H1 (cell line): ENCODE data around the gene OPN5. TPM values are rescaled to one million over a fixed set of nuclear protein-coding genes. Genes with fewer than 3 reads are reported as not detected.

Source experiments
- CTCF ChIA-PET: fragments of 300-600 bp; sonication (Branson Sonifier 250); formaldehyde crosslinking; loops from one replicate; lab custom pipeline; 2021; ENCODE audit not compliant: partially characterized antibody; lab: Charles Lee
- POLR2A ChIA-PET: fragments of 300-600 bp; sonication (Branson Sonifier 250); formaldehyde crosslinking; loops from one replicate; lab custom pipeline; 2021; ENCODE audit warnings: inconsistent platforms; ENCODE audit not compliant: partially characterized antibody; lab: Charles Lee
- DNase-seq, 2 experiments: peaks; one replicate each; pipeline versions ENCODE4 v3.0.0 to v3.0.0-alpha.2; 2010 to 2022; ENCODE audit warnings: low spot score in 2 of 2, low read depth in 1 of 2, mixed read lengths in 1 of 2
- FAIRE-seq: peaks from 2 replicates; lab custom pipeline; 2011; peaks lifted over from hg19 to GRCh38; lab: Jason Lieb, UNC
- H2AFZ ChIP-seq: 2 replicates; pipeline ENCODE4 v1.8.1; 2012; ENCODE audit warnings: low read length, inconsistent platforms
- H2AK5ac ChIP-seq: 2 replicates; pipeline ENCODE4 v1.6.1; 2013; ENCODE audit warnings: low read depth, low read length
- H2BK120ac ChIP-seq: replicated peaks from 2 replicates; pipeline ENCODE3; 2013; ENCODE audit warnings: low read depth, low read length, inconsistent platforms
- H2BK12ac ChIP-seq: 2 replicates; pipeline ENCODE4 v1.6.1; 2013; ENCODE audit warnings: low read depth, low read length
- H2BK15ac ChIP-seq: 2 replicates; pipeline ENCODE4 v1.6.1; 2013; ENCODE audit warnings: low read length
- H2BK20ac ChIP-seq: 2 replicates; pipeline ENCODE4 v1.6.1; 2013; ENCODE audit warnings: low read length
- H2BK5ac ChIP-seq: 2 replicates; pipeline ENCODE4 v1.6.1; 2013; ENCODE audit warnings: low read depth, low read length
- H3K14ac ChIP-seq: 2 replicates; pipeline ENCODE4 v1.6.1; 2013; ENCODE audit warnings: inconsistent platforms; ENCODE audit not compliant: insufficient read length
- H3K18ac ChIP-seq: 2 replicates; pipeline ENCODE4 v1.6.1; 2013; ENCODE audit warnings: low read length; ENCODE audit errors: extremely low read depth
- H3K23ac ChIP-seq: 2 replicates; pipeline ENCODE4 v1.6.1; 2013; ENCODE audit warnings: inconsistent platforms; ENCODE audit not compliant: insufficient read length
- H3K23me2 ChIP-seq: 2 replicates; pipeline ENCODE4 v1.6.1; 2013; ENCODE audit warnings: low read depth, low read length
- H3K27ac ChIP-seq: 2 replicates; pipeline ENCODE4 v1.6.1; 2011; ENCODE audit warnings: low read depth, low read length, inconsistent platforms
- H3K27me3 ChIP-seq, 4 experiments: replicated peaks in 1 of 4; 1 replicate in 1 of 4; 2 replicates in 3 of 4; pipeline versions ENCODE4 v1.6.1 to v1.8.1; 2011 to 2013; ENCODE audit warnings: low read length in 3 of 4, mild to moderate bottlenecking in 3 of 4, inconsistent platforms in 2 of 4, mixed read lengths in 2 of 4, moderate library complexity in 1 of 4; ENCODE audit not compliant: control insufficient read depth in 3 of 4, insufficient read depth in 3 of 4; ENCODE audit errors: extremely low read depth in 1 of 4
- H3K36me3 ChIP-seq, 4 experiments: 2 replicates each; pipeline versions ENCODE4 v1.6.1 to v1.8.1; 2011 to 2013; ENCODE audit warnings: mild to moderate bottlenecking in 4 of 4, low read length in 3 of 4, moderate library complexity in 2 of 4, control low read depth in 1 of 4, inconsistent platforms in 1 of 4; ENCODE audit not compliant: insufficient read depth in 4 of 4, control insufficient read depth in 2 of 4
- H3K4ac ChIP-seq: replicated peaks from 2 replicates; pipeline ENCODE3; 2013; ENCODE audit warnings: low read length, low read depth, mixed read lengths, inconsistent platforms; ENCODE audit not compliant: insufficient read length
- H3K4me1 ChIP-seq, 4 experiments: replicated peaks in 1 of 4; 1 replicate in 1 of 4; 2 replicates in 3 of 4; pipeline versions ENCODE4 v1.6.1 to v1.8.1; 2011 to 2013; ENCODE audit warnings: low read length in 3 of 4, inconsistent platforms in 2 of 4, mixed read lengths in 1 of 4; ENCODE audit not compliant: insufficient read depth in 4 of 4, control insufficient read depth in 3 of 4
- H3K4me2 ChIP-seq, 2 experiments: 2 replicates each; pipeline versions ENCODE4 v1.6.1 to v1.8.1; 2011 to 2013; ENCODE audit warnings: low read depth in 2 of 2, low read length in 2 of 2, control low read depth in 1 of 2, inconsistent platforms in 1 of 2, mild to moderate bottlenecking in 1 of 2; ENCODE audit not compliant: insufficient read depth in 1 of 2
- H3K4me3 ChIP-seq, 4 experiments: fragments of 200-600, 300-600 bp in 1 of 4; sonication (generic), shearing (Covaris generic), sonication (Bioruptor Twin) in 1 of 4; 2 replicates each; pipeline versions ENCODE4 v1.5.1 to v1.8.1; 2011 to 2016; ENCODE audit warnings: low read length in 4 of 4, low read depth in 3 of 4, control low read depth in 2 of 4, inconsistent platforms in 2 of 4, mild to moderate bottlenecking in 2 of 4, mixed read lengths in 1 of 4, moderate library complexity in 1 of 4; ENCODE audit not compliant: insufficient read depth in 2 of 4; ENCODE audit errors: extremely low read depth in 1 of 4
- H3K56ac ChIP-seq: replicated peaks from 2 replicates; pipeline ENCODE3; 2013; ENCODE audit warnings: low read depth, mild to moderate bottlenecking, mixed read lengths, low read length, inconsistent platforms; ENCODE audit not compliant: insufficient read length
- H3K79me1 ChIP-seq: 2 replicates; pipeline ENCODE4 v1.6.1; 2013; ENCODE audit warnings: low read depth, low read length, control low read depth
- H3K79me2 ChIP-seq, 2 experiments: 2 replicates each; pipeline versions ENCODE4 v1.6.1 to v1.8.1; 2012 to 2013; ENCODE audit warnings: low read length in 2 of 2, mild to moderate bottlenecking in 2 of 2, inconsistent platforms in 1 of 2; ENCODE audit not compliant: insufficient read depth in 2 of 2, control insufficient read depth in 1 of 2
- H3K9ac ChIP-seq, 4 experiments: replicated peaks in 1 of 4; 1 replicate in 1 of 4; 2 replicates in 3 of 4; pipeline versions ENCODE4 v1.6.1 to v1.8.1; 2011 to 2013; ENCODE audit warnings: low read depth in 3 of 4, low read length in 3 of 4, control low read depth in 2 of 4, mild to moderate bottlenecking in 2 of 4, moderate library complexity in 2 of 4, inconsistent platforms in 1 of 4; ENCODE audit errors: extremely low read depth in 1 of 4
- H3K9me3 ChIP-seq, 2 experiments: 2 replicates each; pipeline versions ENCODE4 v1.6.1 to v1.8.1; 2012 to 2013; ENCODE audit warnings: mild to moderate bottlenecking in 2 of 2, moderate library complexity in 2 of 2, control low read depth in 1 of 2, inconsistent platforms in 1 of 2, low read depth in 1 of 2, low read length in 1 of 2, mixed read lengths in 1 of 2; ENCODE audit not compliant: insufficient read depth in 2 of 2
- H4K20me1 ChIP-seq, 2 experiments: replicated peaks in 1 of 2; 2 replicates each; pipeline versions ENCODE3 to v1.8.1; 2011 to 2013; ENCODE audit warnings: inconsistent platforms in 2 of 2, low read length in 2 of 2, mild to moderate bottlenecking in 1 of 2; ENCODE audit not compliant: insufficient read depth in 2 of 2, control insufficient read depth in 1 of 2
- H4K5ac ChIP-seq: 2 replicates; pipeline ENCODE4 v1.6.1; 2013; ENCODE audit warnings: low read length, low read depth, mixed read lengths, inconsistent platforms; ENCODE audit not compliant: insufficient read length
- H4K8ac ChIP-seq: 2 replicates; pipeline ENCODE4 v1.8.0; 2013; ENCODE audit warnings: mild to moderate bottlenecking, moderate library complexity, low read length, inconsistent platforms; ENCODE audit not compliant: insufficient read depth; ENCODE audit errors: extremely low read depth
- H4K91ac ChIP-seq: replicated peaks from 2 replicates; pipeline ENCODE3; 2013; ENCODE audit warnings: low read length, mixed read lengths, inconsistent platforms; ENCODE audit not compliant: insufficient read length
- GTF2F1 ChIP-seq: IDR thresholded peaks from 2 replicates; pipeline ENCODE4 v1.6.1; 2012; ENCODE audit warnings: low read depth, low read length, improper control_type of control experiment, borderline replicate concordance
- POU5F1 ChIP-seq: IDR thresholded peaks from 2 replicates; pipeline ENCODE4 v1.6.1; 2011; ENCODE audit warnings: low read depth, mild to moderate bottlenecking, low read length, moderate library complexity
- SIX5 ChIP-seq: IDR thresholded peaks from 2 replicates; pipeline ENCODE4 v1.6.1; 2011; ENCODE audit warnings: mild to moderate bottlenecking, low read depth, low read length
- USF2 ChIP-seq: IDR thresholded peaks from 2 replicates; pipeline ENCODE4 v1.6.1; 2011; ENCODE audit warnings: low read length, improper control_type of control experiment
- WGBS, 2 experiments: shearing (Covaris generic) in 1 of 2; methylation state at CpG; one replicate each; pipeline versions ENCODE4 v1.1.6 to v1.1.7; 2013 to 2015; ENCODE audit warnings: low lambda C conversion rate in 2 of 2, mixed read lengths in 2 of 2, inconsistent platforms in 1 of 2, low coverage in 1 of 2, missing lambda C conversion rate in 1 of 2; ENCODE audit not compliant: insufficient replicate concordance in 2 of 2, insufficient coverage in 1 of 2, insufficient read length in 1 of 2; ENCODE audit errors: extremely low coverage in 1 of 2, missing lambda C conversion rate in 1 of 2; 5-methylcytosine and 5-hydroxymethylcytosine counted together
- polyA plus RNA-seq, 7 experiments: library from polyadenylated mRNA; depleted of rRNA in 3 of 7; stranded (reverse) in 5 of 7; unstranded in 2 of 7; fragments of >200 nt in 5 of 7; fragments of 200-250 nt in 2 of 7; gene quantifications; 1 replicate in 5 of 7; 2 replicates in 1 of 7; 4 replicates in 1 of 7; pipeline versions ENCODE4 v1.2.1 to v1.2.3, GENCODE V29; 2011 to 2013; ENCODE audit warnings: missing spikeins in 2 of 7, mixed read lengths in 2 of 7
- total RNA-seq: library from RNA; stranded (reverse); fragmentation: NEBNext Ultra II Directional; extraction: Animal tissue kit (Norgen Biotek cat#: 25700); gene quantifications from 2 replicates; pipeline ENCODE4 v1.2.1, GENCODE V29; 2021

OPN5 gene
- total and polyA plus RNA-seq, 2 of the 8 experiments (the other 6 are each of a cell fraction or from before 2014, with no cell fraction given): not detected

- no peak for DNase-seq
- H2BK20ac ChIP-seq: no peak overlapping the region
- no peak overlapping the region for H2BK5ac ChIP-seq
- H3K27ac ChIP-seq: no peak overlapping the region
- no peaks in the 10 kb centered on the region for H3K79me1 ChIP-seq
- H3K4me3 ChIP-seq: no peak overlapping the region
- no peaks in the 10 kb centered on the region for H3K79me2 ChIP-seq
- H3K4me1 ChIP-seq: no peaks in the 10 kb centered on the region
- H3K23me2 ChIP-seq: no peaks in the 10 kb centered on the region
- H2BK120ac ChIP-seq: no peak overlapping the region
- H4K8ac ChIP-seq: no peak overlapping the region
- no peak overlapping the region for H2AFZ ChIP-seq
- H4K5ac ChIP-seq: no peak overlapping the region
- no peak overlapping the region for H3K14ac ChIP-seq
- H2AK5ac ChIP-seq: no peak overlapping the region
- H3K27me3 ChIP-seq: no peaks in the 10 kb centered on the region
- POLR2A ChIA-PET: no interaction called here
- H4K91ac ChIP-seq: no peak overlapping the region
- H2BK12ac ChIP-seq: no peak overlapping the region
- no peaks in the 10 kb centered on the region for H3K36me3 ChIP-seq
- no peak for FAIRE-seq
- H2BK15ac ChIP-seq: no peak overlapping the region
- no peak overlapping the region for H3K23ac ChIP-seq
- no peak overlapping the region for H3K4me2 ChIP-seq
- no peak overlapping the region for H3K56ac ChIP-seq
- H3K9me3 ChIP-seq: no peaks in the 10 kb centered on the region
- WGBS, 2 experiments: 46% methylated on average over 2 of the region's 2 CpGs; no CpG with 5 or more reads in 1 of the 2 experiments
- no peak overlapping the region for H3K18ac ChIP-seq
- TF ChIP-seq GTF2F1: no peak
- no peak for TF ChIP-seq SIX5
- no peak for TF ChIP-seq POU5F1
- TF ChIP-seq USF2: no peak
- TF ChIP-seq, all 59 proteins: peak for 0
- CTCF ChIA-PET: no interaction called here
- Histone ChIP-seq H3K9ac (no peak overlapping the region), H4K20me1 (no peaks in the 10 kb centered on the region), H3K4ac (no peak overlapping the region)
Observed at GRCh38 chr6:47865206-47865605, 83.4 kb downstream of the OPN5 start.
